ENCODE results near the gene MAGI2. TPM values are rescaled to one million over a fixed set of nuclear protein-coding genes. Genes with fewer than 3 reads are reported as not detected.

Gene MAGI2
- total RNA-seq = 1.7 and 1.9 TPM in 2 replicates

DNA sequence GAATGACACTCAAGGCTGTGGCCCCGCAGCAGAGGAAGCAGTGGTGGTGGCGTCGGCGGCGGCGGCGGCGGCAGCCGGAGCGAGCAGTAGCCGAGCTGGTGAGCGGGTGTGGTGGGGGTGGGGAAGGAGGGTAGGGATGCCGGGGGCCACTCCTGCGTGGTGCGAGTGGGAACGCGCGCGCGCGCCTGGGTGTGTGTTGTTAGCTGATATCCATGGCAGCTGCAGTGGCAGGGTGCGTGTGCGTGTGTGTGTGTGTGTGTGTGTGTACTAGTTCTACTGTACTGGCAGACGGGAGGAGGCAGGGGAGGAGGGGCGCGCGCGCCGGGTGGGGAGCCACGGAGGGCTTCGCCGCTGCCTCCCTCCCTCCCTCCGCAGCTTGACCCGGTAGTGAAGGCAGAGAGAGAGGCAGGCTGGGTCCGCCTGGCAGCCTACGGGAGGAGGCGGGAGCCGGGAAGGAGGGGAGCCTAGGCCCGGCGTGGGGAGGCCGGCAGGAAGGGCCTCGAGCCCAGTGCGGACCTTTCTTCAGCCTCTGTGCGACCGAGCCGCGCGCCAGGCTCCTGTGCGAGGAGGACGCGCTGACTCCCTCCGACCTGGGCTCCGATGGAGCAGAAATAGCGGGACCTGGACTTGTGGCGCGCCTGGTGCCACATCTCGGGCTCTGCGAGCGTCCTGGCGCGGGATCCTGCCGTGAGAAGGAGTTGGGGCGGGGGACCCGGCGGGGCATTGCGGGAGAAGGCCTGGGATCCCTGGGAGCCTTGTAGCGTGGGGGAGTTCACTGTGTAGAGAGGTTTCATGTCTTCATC is at the start of gene MAGI2:
Gene MAGI2 (minus strand): TSS at position 110 of the 803 bp plus-strand sequence. CDS start 347 bp downstream, outside the sequence.

